Hypothalamus (tissue), 51 donors: ENCODE measurements around the gene ANKRD2.
A peak's percentile ranks its signal among the peaks of the same experiment; 100 is the strongest.
"Not testable (repeated sequence)": the region's sequence is repeated elsewhere in the genome, so short reads cannot be mapped to it uniquely, and the experiment has no call there.

Source experiments
- DNase-seq, 51 donors: peaks; one replicate each; lab custom pipeline; 2025; lab: John Stamatoyannopoulos, UW

ANKRD2 gene

GRCh38 chr10:97572214-97572989 lies at the start of gene ANKRD2:
ANKRD2 (plus strand) TSS chr10:97572779; CDS start chr10:97572789, 10 bp downstream.
- DNase-seq = peak in 47 of 51 donors; percentile 18 to 84 (median 60)

GRCh38 chr10:97522937-97523336 lies 49.6 kb upstream of the ANKRD2 start:
- no peak for DNase-seq

DNA sequence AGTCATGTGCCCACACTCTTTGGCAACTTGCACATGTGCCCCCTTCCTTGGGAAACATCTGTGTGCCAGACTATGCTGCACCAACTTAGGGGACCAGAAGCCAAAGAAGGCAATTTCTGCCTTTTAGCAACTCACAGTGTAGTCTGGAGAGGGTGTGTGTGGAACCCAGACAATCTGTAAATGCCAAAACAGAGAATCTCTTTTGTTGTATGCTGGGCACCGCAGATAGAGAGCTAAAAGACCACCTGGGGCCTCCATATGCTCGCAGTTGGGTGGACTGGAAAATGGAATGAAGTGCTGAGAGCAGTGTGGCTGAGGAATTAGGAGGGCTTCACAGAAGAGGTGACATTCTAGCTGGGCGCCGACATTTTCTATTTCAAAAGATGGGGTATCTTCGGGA lies 47.5 kb upstream of the ANKRD2 start:
- no peak for DNase-seq

- DNase-seq = no peak
These were observed 46.9 kb upstream of the ANKRD2 start for GRCh38 chr10:97525683-97526110.

- not testable (repeated sequence) for DNase-seq
These were observed 43.7 kb upstream of the ANKRD2 start for GRCh38 chr10:97528876-97529275.

- no peak for DNase-seq
These were observed 42.7 kb upstream of the ANKRD2 start for GRCh38 chr10:97529685-97530465.

DNA sequence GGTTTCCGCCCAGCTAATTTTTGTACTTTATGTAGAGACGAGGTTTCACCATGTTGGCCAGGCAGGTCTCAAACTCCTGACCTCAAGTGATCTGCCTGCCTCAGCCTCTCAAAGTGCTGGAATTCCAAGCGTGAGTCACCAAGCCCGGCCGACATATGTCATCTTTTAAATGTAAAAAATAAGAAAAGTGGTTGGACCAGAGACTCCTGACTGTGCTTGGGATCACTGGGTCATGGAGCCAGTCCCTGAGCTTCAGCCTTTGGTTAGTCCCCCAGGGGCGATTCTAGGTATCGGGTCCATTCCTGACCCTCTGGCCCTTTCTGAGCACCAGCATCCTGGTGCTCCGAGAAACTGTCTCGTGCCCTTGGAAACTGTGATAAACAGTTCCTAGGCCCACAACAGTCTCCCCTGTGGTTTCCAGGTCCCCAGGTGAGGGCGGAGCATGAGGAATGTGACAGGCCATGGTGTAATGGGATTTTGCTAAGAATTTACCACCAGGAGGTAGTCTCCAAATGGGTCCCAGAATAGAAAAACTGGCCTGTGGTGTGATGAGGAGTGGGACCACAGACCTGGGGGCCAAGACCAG lies 41.1 kb upstream of the ANKRD2 start:
- DNase-seq = no peak

DNA sequence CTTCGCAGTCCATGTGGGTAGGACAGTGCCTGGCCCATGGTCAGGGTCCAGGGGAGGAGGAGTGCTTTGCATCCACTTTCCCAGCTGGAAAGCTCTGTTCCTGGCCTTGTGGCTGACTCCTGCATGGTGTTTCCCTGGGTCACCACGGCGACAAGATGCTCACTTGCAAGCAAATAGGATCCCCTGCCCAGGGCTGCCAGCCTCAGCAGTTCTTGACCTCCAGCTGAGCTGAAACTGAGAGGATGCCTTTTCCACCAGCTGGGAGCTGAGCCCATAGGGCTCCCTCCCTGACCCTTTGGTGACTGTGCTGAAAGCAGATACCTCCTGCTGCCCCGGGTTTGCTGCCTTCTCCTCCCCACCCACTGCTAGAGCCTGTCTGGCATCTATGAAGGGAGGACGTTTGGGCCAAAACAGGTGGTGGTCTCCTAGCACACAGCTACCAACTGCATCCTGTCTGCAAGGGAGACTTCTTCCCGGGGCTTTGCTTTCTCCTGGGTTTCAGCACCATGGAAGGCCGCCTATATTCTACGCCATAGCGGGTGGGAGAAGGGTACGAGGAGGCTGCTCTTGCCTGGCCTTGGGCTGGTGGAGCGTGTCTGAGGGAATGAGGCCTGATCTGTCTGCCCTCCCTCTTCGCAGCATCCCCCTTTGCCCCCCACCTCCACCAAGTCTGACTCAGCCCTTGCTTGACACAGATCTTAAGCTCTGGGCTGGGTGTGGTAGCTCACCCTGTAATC lies 39.5 kb upstream of the ANKRD2 start:
- DNase-seq = peak in 33 of 51 donors; percentile 9 to 82 (median 46)

DNA sequence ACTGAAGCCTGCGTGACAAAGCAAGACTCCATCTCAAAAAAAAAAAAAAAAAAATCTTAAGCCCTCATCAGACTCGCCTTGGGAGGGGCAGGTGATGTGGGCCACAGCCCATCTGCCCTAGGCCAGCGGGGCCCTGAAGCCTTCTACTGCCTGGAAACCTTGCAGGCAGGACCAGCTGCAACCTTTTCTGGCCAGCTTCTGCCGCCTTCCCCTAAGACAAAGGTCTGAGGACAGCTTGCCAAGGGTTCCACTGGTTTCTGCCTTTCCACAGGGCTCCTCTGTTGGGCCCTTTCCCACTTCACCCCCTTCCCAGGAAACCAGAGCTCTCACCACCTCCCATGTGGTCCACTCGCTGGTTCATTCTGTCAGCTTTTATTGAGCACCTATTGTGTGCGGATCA lies 38.7 kb upstream of the ANKRD2 start:
- peak in 21 of 51 donors; percentile 10 to 70 (median 33) for DNase-seq

DNA sequence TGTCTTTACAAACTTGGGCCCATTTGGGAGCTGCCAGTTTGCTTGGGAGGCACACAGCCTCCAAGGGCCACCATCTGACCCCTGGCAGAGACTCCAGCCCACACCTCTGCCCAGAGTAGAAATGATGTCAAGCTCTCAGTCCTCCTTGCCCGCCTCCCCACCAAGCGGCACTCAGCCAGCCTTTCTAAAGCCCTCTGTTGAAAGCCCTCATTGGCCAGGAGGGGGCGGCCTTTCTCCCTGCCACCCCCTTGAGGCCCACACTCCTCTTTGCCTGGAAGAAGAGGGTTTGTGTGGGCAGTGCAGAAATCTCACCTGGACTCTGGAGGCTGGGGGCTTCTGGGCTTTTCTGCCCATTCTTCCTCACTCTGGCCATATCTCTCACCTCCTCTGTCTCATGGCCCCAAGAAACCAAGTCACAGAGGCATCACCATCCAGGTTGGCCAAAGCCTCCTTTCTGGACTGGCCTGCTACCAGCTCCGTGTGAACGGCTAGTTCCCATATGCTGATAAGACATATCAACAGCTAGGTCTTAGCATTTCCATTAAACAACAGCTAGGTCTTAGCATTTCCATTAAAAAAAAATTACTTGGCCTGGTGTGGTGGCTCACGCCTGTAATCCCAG lies 37.7 kb upstream of the ANKRD2 start:
- DNase-seq = peak in 35 of 51 donors; percentile 17 to 74 (median 52)

- DNase-seq = no peak
These were observed 35.3 kb upstream of the ANKRD2 start for GRCh38 chr10:97537186-97537869.

DNA sequence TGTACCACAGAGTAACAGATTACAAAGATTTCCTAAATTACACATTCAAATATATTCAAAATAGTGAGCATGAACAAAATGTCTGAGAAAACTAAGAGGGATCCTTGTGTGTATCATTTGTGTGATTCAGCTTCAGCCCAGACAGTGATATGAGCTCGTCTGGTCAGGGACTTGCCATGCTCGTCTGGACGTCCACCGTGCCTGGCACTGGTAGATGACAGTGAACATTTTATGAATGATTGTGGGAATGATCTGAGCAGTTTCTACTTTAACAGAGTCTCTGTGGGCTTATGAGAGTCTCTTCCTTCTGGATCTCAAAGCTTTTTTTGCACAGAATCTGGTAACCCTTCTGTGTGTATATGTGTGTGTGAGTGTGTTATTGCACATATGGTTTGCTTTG lies 34.2 kb upstream of the ANKRD2 start:
- DNase-seq = no peak

DNA sequence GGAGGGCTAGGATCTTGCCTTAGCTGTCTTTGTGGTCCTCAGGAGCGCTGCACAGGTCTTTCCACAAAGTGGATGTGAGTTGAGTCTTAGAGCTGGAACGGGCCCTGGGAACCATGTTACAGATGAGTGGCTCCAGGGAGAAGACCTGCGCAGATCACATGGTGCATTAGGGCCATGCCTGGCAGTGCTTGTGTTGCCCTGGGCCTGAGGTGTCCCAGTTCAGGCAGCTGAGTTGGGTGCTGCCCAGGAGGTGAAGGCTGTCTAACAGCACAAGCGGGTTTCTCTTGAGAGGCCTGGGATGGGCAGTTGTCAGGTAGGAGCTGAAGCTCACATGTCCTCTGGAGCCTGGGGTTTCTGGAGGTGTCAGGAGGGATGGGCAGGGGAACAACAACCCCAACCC lies 33.7 kb upstream of the ANKRD2 start:
- DNase-seq = no peak

GRCh38 chr10:97539523-97540200 lies 32.9 kb upstream of the ANKRD2 start:
- DNase-seq = no peak

GRCh38 chr10:97540669-97541500 lies 31.7 kb upstream of the ANKRD2 start:
- no peak for DNase-seq

DNA sequence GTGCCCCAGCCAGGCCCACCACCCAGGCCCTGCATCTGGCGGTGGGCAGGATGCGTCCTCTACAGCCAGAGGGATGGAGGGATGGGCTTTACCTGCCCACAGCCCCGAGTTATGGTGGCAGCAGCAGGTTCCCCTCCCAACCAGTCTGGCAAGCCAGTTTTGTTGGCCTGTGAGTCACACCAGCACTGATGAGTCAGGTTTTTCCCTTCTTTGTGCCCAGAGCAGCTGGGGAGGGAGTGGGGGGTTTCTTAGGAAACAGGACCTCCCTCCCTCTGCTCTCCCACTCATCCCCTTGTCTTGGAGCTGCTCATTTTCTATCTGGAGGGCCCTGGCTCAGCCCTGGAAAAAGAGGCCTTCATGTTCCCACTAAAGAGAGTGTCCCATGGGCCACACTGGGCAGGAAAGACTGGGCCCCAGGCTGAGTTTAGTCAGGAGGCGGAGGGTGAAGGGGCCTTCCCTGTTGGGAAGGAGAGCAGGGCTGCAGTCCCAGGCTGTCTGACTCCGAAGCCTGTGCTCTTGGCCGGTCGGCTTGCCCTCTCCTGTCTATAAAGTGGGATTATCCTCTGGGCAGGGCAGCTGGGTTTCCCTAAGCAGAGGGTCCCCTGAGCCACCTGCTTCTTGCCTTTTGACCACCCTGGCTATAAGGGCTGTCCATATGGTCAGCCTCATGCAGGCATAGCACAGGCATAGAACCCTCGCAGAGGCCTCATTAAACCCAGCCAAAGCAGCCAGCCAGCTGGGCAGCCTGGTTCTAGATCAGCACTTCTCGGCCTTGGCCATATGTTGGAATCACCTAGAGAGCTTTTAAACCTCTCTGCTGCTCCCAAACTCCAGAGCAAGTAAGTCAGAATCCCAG lies 30.2 kb upstream of the ANKRD2 start:
- DNase-seq = peak in 28 of 51 donors; percentile 16 to 83 (median 48)

DNA sequence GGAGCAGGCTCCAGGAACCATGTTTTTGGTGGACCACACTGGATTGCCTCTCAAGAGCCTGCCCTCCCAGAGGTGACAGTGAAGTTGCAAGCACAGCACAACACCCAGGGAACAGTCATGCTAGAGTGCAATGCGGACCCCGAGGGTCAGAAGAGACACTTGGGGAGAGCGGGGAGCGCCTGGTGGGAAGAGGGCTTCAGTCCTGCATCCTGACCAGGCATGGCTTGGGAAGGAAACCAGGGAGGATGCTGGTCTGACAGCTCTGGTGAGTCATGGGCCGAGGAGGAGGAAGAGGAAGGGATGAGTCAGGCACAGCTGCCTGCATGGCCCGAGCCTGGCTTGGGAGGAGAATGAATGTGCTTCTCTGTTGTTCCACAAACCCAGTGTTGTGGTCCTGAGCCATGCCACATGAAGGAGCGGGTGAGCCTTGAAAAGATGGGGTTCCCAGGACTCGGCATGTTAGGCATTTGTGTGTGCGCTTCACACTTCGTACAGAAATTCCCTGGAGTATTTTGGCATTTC lies 29.5 kb upstream of the ANKRD2 start:
- DNase-seq = peak in 46 of 51 donors; percentile 14 to 93 (median 71)
